GM12878 (cell line): Measurements from ENCODE around the gene NOL12. TPM values are rescaled to one million over a fixed set of nuclear protein-coding genes. Genes with fewer than 3 reads are reported as not detected.

Experiments
- ATAC-seq: fragments of 200-7000 bp; cut with Tn5 transposase; 3 replicates; pipeline ENCODE4 v1.9.1; 2020; ENCODE audit warnings: mild to moderate bottlenecking, moderate library complexity
- BruUV-seq: library from RNA; stranded (reverse); fragments of 400-500 nt; replicated peaks from 2 replicates; lab custom pipeline; 2021; lab: Mats Ljungman, UMichigan
- CTCF ChIA-PET: fragments of 300-600 bp; sonication (Branson Sonifier 250); formaldehyde crosslinking; extraction: SDS; loops from one replicate; lab custom pipeline; 2021; ENCODE audit warnings: inconsistent platforms; lab: Yijun Ruan, JAX
- POLR2A ChIA-PET: fragments of 350-600 bp; formaldehyde crosslinking; extraction: SDS; loops from one replicate; lab custom pipeline; 2021; ENCODE audit warnings: inconsistent platforms; lab: Charles Lee
- RAD21 ChIA-PET: fragments of 300-600 bp; sonication (Branson Sonifier 250); formaldehyde crosslinking; loops from one replicate; lab custom pipeline; 2023; ENCODE audit warnings: antibody characterized with exemption; ENCODE audit not compliant: unreplicated experiment; lab: Charles Lee
- SMC1A ChIA-PET: fragments of 300-600 bp; sonication (Branson Sonifier 250); formaldehyde crosslinking; loops from one replicate; lab custom pipeline; 2023; ENCODE audit not compliant: unreplicated experiment, uncharacterized antibody; lab: Charles Lee
- DNase-seq: peaks from one replicate; pipeline ENCODE4 v3.0.0-alpha.2; 2011; ENCODE audit warnings: low read depth, low spot score
- FAIRE-seq: peaks from 3 replicates; lab custom pipeline; 2011; peaks lifted over from hg19 to GRCh38; lab: Jason Lieb, UNC
- H2AFZ ChIP-seq: 2 replicates; pipeline ENCODE4 v1.6.0; 2011; ENCODE audit warnings: low read depth, low read length, control low read depth; ENCODE audit not compliant: control insufficient read depth
- H3K27ac ChIP-seq: 2 replicates; pipeline ENCODE4 v1.5.1; 2011; ENCODE audit warnings: control low read depth; ENCODE audit not compliant: control insufficient read depth, insufficient read depth
- H3K27me3 ChIP-seq, 2 experiments: replicated peaks in 1 of 2; 2 replicates each; pipeline versions ENCODE4 v1.6.0 to v1.6.1; 2011; ENCODE audit warnings: low read length in 1 of 2; ENCODE audit not compliant: control insufficient read depth in 2 of 2, insufficient read depth in 2 of 2
- H3K36me3 ChIP-seq, 2 experiments: 2 replicates each; pipeline ENCODE4 v1.5.1; 2011; ENCODE audit warnings: low read length in 1 of 2; ENCODE audit not compliant: control insufficient read depth in 2 of 2, insufficient read depth in 2 of 2
- H3K4me1 ChIP-seq: 2 replicates; pipeline ENCODE4 v1.6.1; 2011; ENCODE audit warnings: mild to moderate bottlenecking, low read length, moderate library complexity, mixed read lengths; ENCODE audit not compliant: control insufficient read depth, insufficient read depth
- H3K4me2 ChIP-seq: 2 replicates; pipeline ENCODE4 v1.6.0; 2011; ENCODE audit warnings: control low read depth; ENCODE audit not compliant: control insufficient read depth, insufficient read depth
- H3K4me3 ChIP-seq: fragments of 200-600 bp; sonication (generic); 2 replicates; pipeline ENCODE4 v1.5.1; 2016
- H3K79me2 ChIP-seq: 2 replicates; pipeline ENCODE4 v1.6.0; 2011; ENCODE audit warnings: low read length; ENCODE audit not compliant: control insufficient read depth, insufficient read depth
- H3K9ac ChIP-seq: 2 replicates; pipeline ENCODE4 v1.8.0; 2011; ENCODE audit warnings: low read length, control low read depth, mixed read lengths; ENCODE audit not compliant: control insufficient read depth, insufficient read depth
- H3K9me3 ChIP-seq: replicated peaks from 3 replicates; pipeline ENCODE4 v1.5.1; 2011; ENCODE audit warnings: mild to moderate bottlenecking, low read length; ENCODE audit not compliant: control insufficient read depth, insufficient read depth
- H4K20me1 ChIP-seq: 2 replicates; pipeline ENCODE4 v1.6.0; 2011; ENCODE audit not compliant: control insufficient read depth, insufficient read depth
- CHD2 ChIP-seq: IDR thresholded peaks from 2 replicates; pipeline ENCODE4 v1.6.1; 2011; ENCODE audit warnings: low read depth, low read length, improper control_type of control experiment, borderline replicate concordance
- CHD4 ChIP-seq: fragments of 200-600 bp; sonication (generic); IDR thresholded peaks from 2 replicates; pipeline ENCODE4 v1.6.1; 2016; ENCODE audit warnings: mild to moderate bottlenecking
- DPF2 ChIP-seq: fragments of 450-650 bp; IDR thresholded peaks from 2 replicates; pipeline ENCODE4 v1.6.1; 2017; ENCODE audit warnings: mild to moderate bottlenecking
- ETV6 ChIP-seq, 2 experiments: fragments of 450-650 bp in 1 of 2; IDR thresholded peaks in 1 of 2; conservative IDR thresholded peaks in 1 of 2; 2 replicates each; pipeline ENCODE4 v1.6.1; 2014; ENCODE audit warnings: antibody characterized with exemption in 1 of 2, borderline replicate concordance in 1 of 2, low read depth in 1 of 2, mild to moderate bottlenecking in 1 of 2, moderate library complexity in 1 of 2
- HDGF ChIP-seq: fragments of 450-650 bp; IDR thresholded peaks from 2 replicates; pipeline ENCODE4 v1.6.1; 2016; ENCODE audit warnings: antibody characterized with exemption
- JUND ChIP-seq: IDR thresholded peaks from 2 replicates; pipeline ENCODE4 v1.6.1; 2012; ENCODE audit warnings: low read depth, mild to moderate bottlenecking, low read length, improper control_type of control experiment, moderate library complexity
- MTA2 ChIP-seq: fragments of 450-650 bp; IDR thresholded peaks from 2 replicates; pipeline ENCODE4 v1.6.1; 2016; ENCODE audit warnings: low read depth, mild to moderate bottlenecking, moderate library complexity
- NFIC ChIP-seq: IDR thresholded peaks from 2 replicates; pipeline ENCODE4 v1.6.1; 2012; ENCODE audit warnings: low read depth, mild to moderate bottlenecking, inconsistent platforms, low read length, moderate library complexity
- PML ChIP-seq: IDR thresholded peaks from 2 replicates; pipeline ENCODE4 v1.6.1; 2012; ENCODE audit warnings: low read length, inconsistent platforms
- RAD51 ChIP-seq: fragments of 450-650 bp; IDR thresholded peaks from 2 replicates; pipeline ENCODE4 v1.6.1; 2016; ENCODE audit warnings: moderate library complexity, mild to moderate bottlenecking, inconsistent platforms
- RB1 ChIP-seq: fragments of 450-650 bp; formaldehyde crosslinking; IDR thresholded peaks from 2 replicates; pipeline ENCODE4 v1.6.1; 2017; ENCODE audit warnings: mild to moderate bottlenecking, borderline replicate concordance
- RCOR1 ChIP-seq: conservative IDR thresholded peaks from 2 replicates; pipeline ENCODE4 v1.6.1; 2012; ENCODE audit warnings: low read depth, low read length, improper control_type of control experiment
- SREBF1 ChIP-seq: IDR thresholded peaks from 2 replicates; pipeline ENCODE4 v1.6.1; 2012; ENCODE audit warnings: mild to moderate bottlenecking, low read length
- ZNF24 ChIP-seq: fragments of 450-650 bp; IDR thresholded peaks from 2 replicates; pipeline ENCODE4 v1.6.1; 2017; ENCODE audit warnings: antibody characterized with exemption, mild to moderate bottlenecking
- WGBS: methylation state at CpG from one replicate; pipeline ENCODE4 v1.1.6; 2016; ENCODE audit warnings: low lambda C conversion rate; ENCODE audit not compliant: insufficient replicate concordance, insufficient coverage; ENCODE audit errors: missing lambda C conversion rate; 5-methylcytosine and 5-hydroxymethylcytosine counted together
- in situ Hi-C: fragments of 300-500 bp; cut with MboI; formaldehyde crosslinking; loops from 9 replicates; pipeline ENCODE4 v1.14.3; 2018; ENCODE audit warnings: mixed read lengths
- intact Hi-C: fragments of 100-400 bp; cut with micrococcal nuclease; formaldehyde crosslinking; loops from one replicate; pipeline ENCODE4 v1.14.2; 2022; ENCODE audit not compliant: unreplicated experiment
- polyA plus RNA-seq, 11 experiments: library from polyadenylated mRNA; depleted of rRNA in 4 of 11; unstranded in 6 of 11; stranded (reverse) in 5 of 11; fragments of >200 nt; fragmentation: Nextera tagmentation in 4 of 11; fragmentation: Illumina TruSeq in 1 of 11; extraction: Ambion mirVana in 4 of 11; extraction: Trizol in 1 of 11; gene quantifications; 1 replicate in 1 of 11; 2 replicates in 10 of 11; pipeline versions ENCODE4 v1.2.1 to v1.2.3, GENCODE V29; 2011 to 2016; ENCODE audit warnings: inconsistent platforms in 2 of 11, missing spikeins in 2 of 11, low read depth in 1 of 11
- total RNA-seq, 4 experiments: library from RNA; depleted of rRNA in 3 of 4; stranded (reverse); fragments of >200 nt in 3 of 4; fragmentation: Illumina TruSeq in 1 of 4; extraction: Trizol in 1 of 4; gene quantifications; 2 replicates each; pipeline versions ENCODE4 v1.2.1 to v1.2.3, GENCODE V29; 2013 to 2021
- TF ChIP-seq, protein P1 (sequence below): fragments of 450-650 bp; IDR thresholded peaks from 2 replicates; pipeline ENCODE4 v1.6.1; 2018; ENCODE audit warnings: mild to moderate bottlenecking, low read depth, moderate library complexity; ENCODE audit not compliant: partially characterized antibody
- TF ChIP-seq, protein P2 (sequence below): IDR thresholded peaks from 2 replicates; pipeline ENCODE4 v1.6.1; 2011; ENCODE audit warnings: borderline replicate concordance, low read depth, mild to moderate bottlenecking, moderate library complexity, mixed read lengths, low read length; ENCODE audit not compliant: insufficient read depth; ENCODE audit errors: extremely low read length

The NOL12 gene
- total and polyA plus RNA-seq, 10 of the 15 experiments (the other 5 are each of a cell fraction or from before 2014, with no cell fraction given) = 3.3 to 69.4 (median 41.1) TPM

DNA sequence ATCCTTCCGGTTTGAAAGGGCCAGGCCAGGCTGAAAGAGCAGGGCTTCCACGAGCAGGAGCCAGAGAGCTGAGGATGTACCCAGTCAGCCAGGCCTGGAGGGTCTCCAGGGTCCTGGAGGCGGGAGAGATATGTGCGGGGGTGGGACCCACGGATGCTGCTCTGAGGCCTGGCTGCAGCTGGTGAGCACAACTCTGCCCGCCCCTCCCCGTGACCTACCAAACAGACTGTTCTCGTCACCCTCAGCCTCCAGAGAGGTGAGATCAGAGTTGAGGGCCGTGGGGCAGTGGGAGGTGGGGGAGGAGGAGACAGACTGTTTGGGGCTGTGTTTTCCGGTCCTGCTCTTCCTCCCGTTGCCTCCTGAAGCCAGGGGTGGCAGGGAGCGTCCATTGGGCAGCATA, 52.9 kb downstream of the NOL12 start:
- Histone ChIP-seq H3K36me3 (no peaks in the 10 kb centered on the region), H3K4me1 (no peaks in the 10 kb centered on the region), H3K79me2 (no peaks in the 10 kb centered on the region), H3K9me3 (no peaks in the 10 kb centered on the region), H3K9ac (no peak overlapping the region), H4K20me1 (no peaks in the 10 kb centered on the region), H3K27me3 (no peaks in the 10 kb centered on the region), H3K4me3 (no peak overlapping the region), H3K4me2 (no peak overlapping the region), H2AFZ (no peak overlapping the region), H3K27ac (no peak overlapping the region)
- ChIA-PET POLR2A (no interaction called here), RAD21 (no interaction called here), CTCF (no interaction called here), SMC1A (no interaction called here)
- WGBS = 37% methylated on average over 12 of the region's 12 CpGs
- FAIRE-seq (no peak), DNase-seq (no peak), ATAC-seq (no peak; the same call in 2 of the 3 replicates)
- TF ChIP-seq RCOR1 (no peak), ZNF24 (no peak)
- TF ChIP-seq, protein P1, sequence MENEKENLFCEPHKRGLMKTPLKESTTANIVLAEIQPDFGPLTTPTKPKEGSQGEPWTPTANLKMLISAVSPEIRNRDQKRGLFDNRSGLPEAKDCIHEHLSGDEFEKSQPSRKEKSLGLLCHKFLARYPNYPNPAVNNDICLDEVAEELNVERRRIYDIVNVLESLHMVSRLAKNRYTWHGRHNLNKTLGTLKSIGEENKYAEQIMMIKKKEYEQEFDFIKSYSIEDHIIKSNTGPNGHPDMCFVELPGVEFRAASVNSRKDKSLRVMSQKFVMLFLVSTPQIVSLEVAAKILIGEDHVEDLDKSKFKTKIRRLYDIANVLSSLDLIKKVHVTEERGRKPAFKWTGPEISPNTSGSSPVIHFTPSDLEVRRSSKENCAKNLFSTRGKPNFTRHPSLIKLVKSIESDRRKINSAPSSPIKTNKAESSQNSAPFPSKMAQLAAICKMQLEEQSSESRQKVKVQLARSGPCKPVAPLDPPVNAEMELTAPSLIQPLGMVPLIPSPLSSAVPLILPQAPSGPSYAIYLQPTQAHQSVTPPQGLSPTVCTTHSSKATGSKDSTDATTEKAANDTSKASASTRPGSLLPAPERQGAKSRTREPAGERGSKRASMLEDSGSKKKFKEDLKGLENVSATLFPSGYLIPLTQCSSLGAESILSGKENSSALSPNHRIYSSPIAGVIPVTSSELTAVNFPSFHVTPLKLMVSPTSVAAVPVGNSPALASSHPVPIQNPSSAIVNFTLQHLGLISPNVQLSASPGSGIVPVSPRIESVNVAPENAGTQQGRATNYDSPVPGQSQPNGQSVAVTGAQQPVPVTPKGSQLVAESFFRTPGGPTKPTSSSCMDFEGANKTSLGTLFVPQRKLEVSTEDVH = no peak
- intact Hi-C loops = no loop called here
- BruUV-seq = no TSS peak
- in situ Hi-C loops = no loop called here

DNA sequence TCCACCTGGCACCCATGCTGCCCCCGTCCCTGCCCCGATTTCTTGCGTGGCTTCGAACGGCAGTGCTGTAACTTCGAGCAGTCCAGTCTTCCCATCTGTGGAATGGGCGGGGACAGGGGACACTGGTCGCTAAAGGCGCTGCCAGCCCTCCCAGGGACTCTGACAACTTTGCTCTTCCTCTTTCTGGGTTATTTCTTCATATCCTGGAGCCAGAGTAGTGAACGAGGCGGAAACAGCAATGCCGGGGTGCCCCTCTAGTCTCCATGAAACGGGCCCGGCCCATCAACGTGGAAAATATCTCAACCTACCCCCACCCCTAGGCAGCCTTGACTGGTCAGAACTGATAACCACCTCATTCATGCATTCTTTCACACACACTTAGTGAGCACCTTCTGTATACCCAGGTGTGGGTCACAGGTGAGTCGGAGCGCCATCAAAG, 53.5 kb downstream of the NOL12 start:
- H3K9ac ChIP-seq = no peak overlapping the region
- WGBS = 41% methylated on average over 17 of the region's 17 CpGs
- intact Hi-C loops = no loop called here
- TF ChIP-seq JUND (no peak), CHD4 (no peak), MTA2 (no peak), DPF2 (no peak), RB1 (no peak), PML (no peak), NFIC (no peak), SREBF1 (no peak), RAD51 (no peak), ETV6 (conservative IDR thresholded peaks at IDR 0.05 in 1 of 2, IDR thresholded peaks at IDR 0.05 in 1 of 2; ENCODE audit: borderline replicate concordance in 1 of 2, low read depth in 1 of 2) (no peak), HDGF (no peak), CHD2 (no peak)
- TF ChIP-seq, protein P2, sequence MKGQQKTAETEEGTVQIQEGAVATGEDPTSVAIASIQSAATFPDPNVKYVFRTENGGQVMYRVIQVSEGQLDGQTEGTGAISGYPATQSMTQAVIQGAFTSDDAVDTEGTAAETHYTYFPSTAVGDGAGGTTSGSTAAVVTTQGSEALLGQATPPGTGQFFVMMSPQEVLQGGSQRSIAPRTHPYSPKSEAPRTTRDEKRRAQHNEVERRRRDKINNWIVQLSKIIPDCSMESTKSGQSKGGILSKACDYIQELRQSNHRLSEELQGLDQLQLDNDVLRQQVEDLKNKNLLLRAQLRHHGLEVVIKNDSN = no peak

More for the DNA sequence above, 53.5 kb downstream of the NOL12 start:
- in situ Hi-C loops = no loop called here
- Histone ChIP-seq H3K79me2 (no peaks in the 10 kb centered on the region), H3K4me3 (no peak overlapping the region), H2AFZ (no peak overlapping the region), H3K9me3 (no peaks in the 10 kb centered on the region), H3K4me1 (no peaks in the 10 kb centered on the region), H4K20me1 (no peaks in the 10 kb centered on the region), H3K27me3 (no peaks in the 10 kb centered on the region), H3K27ac (no peak overlapping the region), H3K4me2 (no peak overlapping the region), H3K36me3 (no peaks in the 10 kb centered on the region; a peak in 1 of 4 replicates)
- ChIA-PET RAD21 (no interaction called here), POLR2A (no interaction called here), SMC1A (no interaction called here), CTCF (no interaction called here)
- ATAC-seq (no peak), FAIRE-seq (no peak), DNase-seq (no peak)
- no TSS peak for BruUV-seq
